ENCODE results near the gene DAPK1. TPM values are rescaled to one million over a fixed set of nuclear protein-coding genes. Genes with fewer than 3 reads are reported as not detected.
"Not testable (repeated sequence)": the region's sequence is repeated elsewhere in the genome, so short reads cannot be mapped to it uniquely, and the experiment has no call there.

The DAPK1 gene
- total RNA-seq, 1 donor from 2014 or later = 17.8 TPM

DNA sequence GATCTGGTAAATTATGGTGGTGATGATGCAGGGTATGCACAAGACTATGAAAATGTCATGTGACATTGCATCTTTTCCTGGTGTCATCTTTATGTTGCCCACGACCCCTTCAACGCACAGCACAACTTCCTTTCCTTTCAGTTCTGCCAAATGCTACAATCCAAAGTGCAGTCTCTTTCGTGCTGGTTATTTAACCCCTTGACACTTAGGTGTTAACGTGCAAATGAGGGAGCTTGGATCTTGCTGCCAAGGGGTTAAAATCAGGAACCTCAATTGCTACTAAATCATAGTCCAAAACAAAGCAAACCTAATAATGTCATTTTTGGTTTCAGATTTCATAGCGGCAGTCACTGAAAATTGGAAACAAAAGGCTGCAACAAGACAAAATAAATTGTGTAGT lies 244.2 kb downstream of the DAPK1 start:
- Histone ChIP-seq H3K4me1 (no peaks in the 10 kb centered on the region), H3K36me3 (no peaks in the 10 kb centered on the region), H3K4me3 (no peak overlapping the region), H3K27me3 (no peaks in the 10 kb centered on the region), H3K27ac (no peak overlapping the region), H3K9me3 (peaks cover 0 to 6% of the 10 kb centered on the region in 2 donors)
- intact Hi-C loops (cut with DNase I) = no loop called here
- TF ChIP-seq, protein P1, sequence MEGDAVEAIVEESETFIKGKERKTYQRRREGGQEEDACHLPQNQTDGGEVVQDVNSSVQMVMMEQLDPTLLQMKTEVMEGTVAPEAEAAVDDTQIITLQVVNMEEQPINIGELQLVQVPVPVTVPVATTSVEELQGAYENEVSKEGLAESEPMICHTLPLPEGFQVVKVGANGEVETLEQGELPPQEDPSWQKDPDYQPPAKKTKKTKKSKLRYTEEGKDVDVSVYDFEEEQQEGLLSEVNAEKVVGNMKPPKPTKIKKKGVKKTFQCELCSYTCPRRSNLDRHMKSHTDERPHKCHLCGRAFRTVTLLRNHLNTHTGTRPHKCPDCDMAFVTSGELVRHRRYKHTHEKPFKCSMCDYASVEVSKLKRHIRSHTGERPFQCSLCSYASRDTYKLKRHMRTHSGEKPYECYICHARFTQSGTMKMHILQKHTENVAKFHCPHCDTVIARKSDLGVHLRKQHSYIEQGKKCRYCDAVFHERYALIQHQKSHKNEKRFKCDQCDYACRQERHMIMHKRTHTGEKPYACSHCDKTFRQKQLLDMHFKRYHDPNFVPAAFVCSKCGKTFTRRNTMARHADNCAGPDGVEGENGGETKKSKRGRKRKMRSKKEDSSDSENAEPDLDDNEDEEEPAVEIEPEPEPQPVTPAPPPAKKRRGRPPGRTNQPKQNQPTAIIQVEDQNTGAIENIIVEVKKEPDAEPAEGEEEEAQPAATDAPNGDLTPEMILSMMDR (IDR thresholded peaks at IDR 0.05) = no peak
- no peak for DNase-seq (ENCODE audit: low spot score in 2 of 2)

DNA sequence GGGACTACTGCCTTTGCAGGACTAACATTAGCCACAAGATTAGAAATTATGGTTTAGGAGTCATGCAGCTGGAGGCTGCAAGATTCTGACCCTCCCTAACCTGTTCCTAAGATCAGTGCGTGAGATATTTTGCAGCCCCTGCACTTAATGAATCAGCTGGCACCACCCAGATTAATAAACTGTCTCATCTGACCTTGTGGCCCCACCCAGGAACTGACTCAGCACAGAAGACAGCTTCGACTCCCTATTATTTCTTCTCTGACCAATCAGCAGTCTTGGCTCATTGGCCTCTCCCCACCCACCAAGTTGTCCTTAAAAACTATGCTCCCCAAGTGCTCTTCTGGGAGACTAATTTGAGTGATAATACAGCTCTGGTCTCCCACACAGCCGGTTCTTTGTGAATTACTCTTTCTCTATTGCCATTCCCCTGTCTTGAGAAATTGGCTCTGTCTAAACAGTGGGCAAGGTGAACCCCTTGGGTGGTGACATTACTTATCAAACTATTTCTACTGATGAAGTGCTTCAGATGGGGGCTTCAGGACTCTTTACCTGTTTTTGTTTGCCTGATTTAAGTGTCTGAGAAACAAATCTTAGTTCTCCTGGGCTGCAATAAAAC lies 245.3 kb downstream of the DAPK1 start:
- intact Hi-C loops (cut with DNase I) = no loop called here
- Histone ChIP-seq H3K27me3 (no peaks in the 10 kb centered on the region), H3K4me1 (no peaks in the 10 kb centered on the region), H3K9me3 (peaks cover 0 to 6% of the 10 kb centered on the region in 2 donors), H3K4me3 (no peak overlapping the region), H3K36me3 (no peaks in the 10 kb centered on the region), H3K27ac (no peak overlapping the region)
- TF ChIP-seq, protein P1 (IDR thresholded peaks at IDR 0.05) = no peak
- no peak for DNase-seq (ENCODE audit: low spot score in 2 of 2)

DNA sequence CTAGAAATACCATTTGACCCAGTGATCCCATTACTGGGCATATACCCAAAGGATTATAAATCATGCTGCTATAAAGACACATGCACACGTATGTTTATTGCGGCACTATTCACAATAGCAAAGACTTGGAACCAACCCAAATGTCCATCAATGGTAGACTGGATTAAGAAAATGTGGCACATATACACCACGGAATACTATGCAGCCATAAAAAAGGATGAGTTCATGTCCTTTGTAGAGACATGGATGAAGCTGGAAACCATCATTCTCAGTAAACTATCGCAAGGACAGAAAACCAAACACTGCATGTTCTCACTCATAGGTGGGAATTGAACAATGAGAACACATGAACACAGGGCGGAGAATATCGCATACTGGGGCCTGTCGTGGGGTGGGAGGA lies 246.6 kb downstream of the DAPK1 start:
- H3K4me1 ChIP-seq; H3K4me3 ChIP-seq; H3K9me3 ChIP-seq; H3K27ac ChIP-seq; H3K36me3 ChIP-seq; intact Hi-C loops (cut with DNase I); H3K27me3 ChIP-seq; DNase-seq (ENCODE audit: low spot score in 2 of 2): not testable (repeated sequence)

DNA sequence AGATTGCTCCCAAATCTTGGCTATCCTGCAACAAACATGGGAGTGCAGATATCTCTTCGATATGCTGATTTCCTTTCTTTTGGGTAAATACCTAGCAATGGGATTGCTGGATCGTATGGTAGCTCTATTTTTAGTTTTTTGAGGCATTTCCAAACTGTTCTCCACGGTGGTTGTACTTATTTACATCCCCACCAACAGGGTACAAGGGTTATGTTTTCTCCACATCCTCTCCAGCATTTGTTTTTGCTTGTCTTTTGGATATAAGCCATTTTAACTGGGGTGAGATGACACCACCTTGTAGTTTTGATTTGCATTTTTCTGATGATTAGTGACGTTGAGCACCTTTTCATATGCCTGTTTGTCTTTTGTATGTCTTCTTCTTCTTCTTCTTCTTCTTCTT lies 248.5 kb downstream of the DAPK1 start:
- DNase-seq (ENCODE audit: low spot score in 2 of 2) = no peak
- no peaks in the 10 kb centered on the region for H3K36me3 ChIP-seq
- TF ChIP-seq, protein P1 (IDR thresholded peaks at IDR 0.05) = no peak
- H3K9me3 ChIP-seq = peaks cover 0 to 6% of the 10 kb centered on the region in 2 donors
- H3K4me1 ChIP-seq = no peaks in the 10 kb centered on the region
- no peaks in the 10 kb centered on the region for H3K27me3 ChIP-seq
- H3K4me3 ChIP-seq = no peak overlapping the region
- intact Hi-C loops (cut with DNase I) = no loop called here
- no peak overlapping the region for H3K27ac ChIP-seq

DNA sequence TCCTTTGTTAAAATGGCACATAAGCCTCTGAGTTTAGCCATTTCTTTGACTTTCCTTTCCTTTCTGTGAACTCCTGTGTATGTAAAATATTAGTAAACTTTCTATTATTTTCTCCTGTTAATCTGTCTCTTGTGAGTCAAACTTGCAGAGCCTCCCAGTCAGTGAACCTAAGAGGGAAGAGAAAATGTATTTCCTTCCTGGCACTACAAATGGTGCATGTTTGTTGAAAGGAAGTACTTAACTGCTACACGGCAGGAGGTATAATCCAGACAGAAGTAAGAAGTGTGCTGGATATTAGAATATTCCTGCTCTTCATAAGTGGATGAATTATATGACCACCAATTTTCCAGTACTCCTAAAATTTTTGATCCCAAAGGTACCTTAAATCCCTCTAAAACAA lies 251.2 kb downstream of the DAPK1 start:
- no peaks in the 10 kb centered on the region for H3K27me3 ChIP-seq
- TF ChIP-seq, protein P1 (IDR thresholded peaks at IDR 0.05) = no peak
- intact Hi-C loops (cut with DNase I) = no loop called here
- H3K4me1 ChIP-seq = no peaks in the 10 kb centered on the region
- no peak overlapping the region for H3K27ac ChIP-seq
- no peak for DNase-seq (ENCODE audit: low spot score in 2 of 2)
- no peaks in the 10 kb centered on the region for H3K36me3 ChIP-seq
- no peak overlapping the region for H3K4me3 ChIP-seq
- H3K9me3 ChIP-seq = peaks cover 0 to 3% of the 10 kb centered on the region in 2 donors

DNA sequence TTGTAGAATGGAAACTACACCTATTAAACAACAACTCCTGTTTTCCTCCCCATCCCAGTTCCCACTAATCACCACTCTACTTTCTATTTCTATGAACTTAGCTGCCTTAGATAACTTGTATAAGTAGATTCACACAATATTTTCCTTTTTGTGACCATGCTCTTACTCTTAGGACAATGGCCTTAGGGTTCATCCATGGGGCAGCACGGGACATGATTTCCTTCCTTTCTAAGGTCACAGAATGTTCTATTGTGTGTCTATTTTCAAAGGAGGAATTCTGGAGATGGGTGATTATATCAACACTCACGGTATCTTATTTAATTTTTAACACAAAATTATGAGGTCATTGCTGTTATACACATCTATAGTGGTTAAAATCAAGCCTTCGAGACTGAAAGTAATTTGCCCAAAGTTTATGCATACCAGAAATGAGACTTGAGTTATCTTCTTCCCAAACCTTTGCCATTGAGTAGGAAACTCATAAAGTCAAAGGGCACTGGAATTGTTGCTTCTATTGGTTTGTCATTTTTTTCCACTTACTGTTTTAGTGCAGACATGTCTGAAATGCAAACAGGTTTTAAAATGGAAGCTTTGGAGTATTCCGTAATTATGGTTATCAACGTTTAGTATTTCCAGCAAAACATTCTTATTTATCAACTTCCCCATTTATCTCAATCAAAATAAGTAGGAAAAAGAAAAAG lies 251.8 kb downstream of the DAPK1 start:
- Histone ChIP-seq H3K36me3 (no peaks in the 10 kb centered on the region), H3K27me3 (no peaks in the 10 kb centered on the region), H3K4me1 (no peaks in the 10 kb centered on the region), H3K9me3 (peaks cover 0 to 3% of the 10 kb centered on the region in 2 donors), H3K4me3 (no peak overlapping the region), H3K27ac (no peak overlapping the region)
- TF ChIP-seq, protein P1 (IDR thresholded peaks at IDR 0.05) = no peak
- intact Hi-C loops (cut with DNase I) = no loop called here
- no peak for DNase-seq (ENCODE audit: low spot score in 2 of 2)
